Fibroblast of pulmonary artery (primary cell): Measurements from ENCODE around the gene HFE.
"Not testable (repeated sequence)": the region's sequence is repeated elsewhere in the genome, so short reads cannot be mapped to it uniquely, and the experiment has no call there.

Experiments used
- DNase-seq: peaks from one replicate; pipeline ENCODE4 v3.0.0-alpha.2; 2010; ENCODE audit warnings: low read depth
- H3K4me3 ChIP-seq: replicated peaks from 2 replicates; pipeline ENCODE4 v1.5.1; 2011; ENCODE audit warnings: low read depth, mild to moderate bottlenecking, control low read depth, low read length, moderate library complexity
- TF ChIP-seq, protein P1 (sequence below): IDR thresholded peaks from 2 replicates; pipeline ENCODE4 v1.5.1; 2011; ENCODE audit warnings: mild to moderate bottlenecking, control low read depth, low read length, inconsistent platforms; ENCODE audit errors: missing control alignments

Gene HFE

DNA sequence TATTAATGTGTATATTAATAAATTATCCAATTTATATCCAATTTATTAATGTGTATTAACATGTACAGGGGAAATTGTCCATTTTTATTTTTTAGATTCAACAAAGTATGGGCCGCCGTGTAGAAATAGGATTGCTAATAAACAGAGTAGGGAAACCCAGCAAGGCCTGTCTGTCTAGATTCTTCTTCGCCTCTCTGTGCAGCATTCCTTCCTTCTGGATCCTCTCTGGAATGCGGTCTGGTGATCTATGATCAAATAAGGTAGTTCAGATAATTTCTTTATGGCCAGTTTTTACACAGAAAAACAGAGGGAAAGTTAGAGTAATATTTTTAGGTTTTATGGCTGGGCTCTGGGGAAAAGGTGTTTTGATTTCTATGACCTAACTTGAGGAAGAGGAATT, 19.9 kb upstream of the HFE start:
- H3K4me3 ChIP-seq = no peak overlapping the region
- DNase-seq = no peak
- TF ChIP-seq, protein P1, sequence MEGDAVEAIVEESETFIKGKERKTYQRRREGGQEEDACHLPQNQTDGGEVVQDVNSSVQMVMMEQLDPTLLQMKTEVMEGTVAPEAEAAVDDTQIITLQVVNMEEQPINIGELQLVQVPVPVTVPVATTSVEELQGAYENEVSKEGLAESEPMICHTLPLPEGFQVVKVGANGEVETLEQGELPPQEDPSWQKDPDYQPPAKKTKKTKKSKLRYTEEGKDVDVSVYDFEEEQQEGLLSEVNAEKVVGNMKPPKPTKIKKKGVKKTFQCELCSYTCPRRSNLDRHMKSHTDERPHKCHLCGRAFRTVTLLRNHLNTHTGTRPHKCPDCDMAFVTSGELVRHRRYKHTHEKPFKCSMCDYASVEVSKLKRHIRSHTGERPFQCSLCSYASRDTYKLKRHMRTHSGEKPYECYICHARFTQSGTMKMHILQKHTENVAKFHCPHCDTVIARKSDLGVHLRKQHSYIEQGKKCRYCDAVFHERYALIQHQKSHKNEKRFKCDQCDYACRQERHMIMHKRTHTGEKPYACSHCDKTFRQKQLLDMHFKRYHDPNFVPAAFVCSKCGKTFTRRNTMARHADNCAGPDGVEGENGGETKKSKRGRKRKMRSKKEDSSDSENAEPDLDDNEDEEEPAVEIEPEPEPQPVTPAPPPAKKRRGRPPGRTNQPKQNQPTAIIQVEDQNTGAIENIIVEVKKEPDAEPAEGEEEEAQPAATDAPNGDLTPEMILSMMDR = no peak

DNA sequence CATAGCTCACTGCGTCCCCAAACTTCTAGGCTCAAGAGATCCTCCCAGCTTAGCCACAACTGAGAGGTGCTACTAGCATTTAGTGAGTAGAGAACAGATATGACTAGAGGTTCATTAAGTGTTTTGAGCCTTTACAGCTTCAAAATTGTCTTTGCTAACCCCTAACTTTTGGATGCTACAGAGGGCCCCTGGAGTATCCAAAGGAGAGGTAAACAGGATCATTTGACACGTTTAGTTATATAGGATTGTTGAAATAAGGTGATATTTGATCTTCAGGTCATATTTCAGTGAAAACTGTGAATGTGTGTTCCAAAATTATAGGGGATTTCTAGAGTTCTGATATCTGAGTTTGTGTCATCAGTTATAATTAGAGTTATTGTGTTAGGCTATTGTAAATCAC, 19.2 kb upstream of the HFE start:
- TF ChIP-seq, protein P1 = no peak
- no peak for DNase-seq
- H3K4me3 ChIP-seq = no peak overlapping the region

DNA sequence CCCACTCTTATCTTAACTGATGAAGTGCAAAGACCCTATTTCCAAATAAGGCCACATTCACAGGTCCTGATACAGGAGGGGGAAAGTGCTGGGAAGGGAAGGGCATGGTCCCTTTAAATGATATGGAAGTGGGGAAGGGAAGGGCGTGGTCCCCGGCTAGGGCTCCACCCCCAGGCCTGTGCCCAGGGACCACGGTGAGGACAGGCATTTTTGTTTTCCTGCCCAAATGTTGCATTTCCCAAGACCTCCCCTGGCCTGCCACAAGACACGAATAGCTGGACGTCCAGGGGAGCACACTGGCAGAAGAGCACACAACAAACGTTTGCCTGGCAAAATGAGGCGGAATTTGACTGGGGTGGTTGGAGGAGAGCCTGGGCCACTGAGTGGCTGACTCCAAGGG, 16.1 kb upstream of the HFE start:
- DNase-seq = peak; percentile 35
- H3K4me3 ChIP-seq = no peak overlapping the region
- TF ChIP-seq, protein P1 = no peak

DNA sequence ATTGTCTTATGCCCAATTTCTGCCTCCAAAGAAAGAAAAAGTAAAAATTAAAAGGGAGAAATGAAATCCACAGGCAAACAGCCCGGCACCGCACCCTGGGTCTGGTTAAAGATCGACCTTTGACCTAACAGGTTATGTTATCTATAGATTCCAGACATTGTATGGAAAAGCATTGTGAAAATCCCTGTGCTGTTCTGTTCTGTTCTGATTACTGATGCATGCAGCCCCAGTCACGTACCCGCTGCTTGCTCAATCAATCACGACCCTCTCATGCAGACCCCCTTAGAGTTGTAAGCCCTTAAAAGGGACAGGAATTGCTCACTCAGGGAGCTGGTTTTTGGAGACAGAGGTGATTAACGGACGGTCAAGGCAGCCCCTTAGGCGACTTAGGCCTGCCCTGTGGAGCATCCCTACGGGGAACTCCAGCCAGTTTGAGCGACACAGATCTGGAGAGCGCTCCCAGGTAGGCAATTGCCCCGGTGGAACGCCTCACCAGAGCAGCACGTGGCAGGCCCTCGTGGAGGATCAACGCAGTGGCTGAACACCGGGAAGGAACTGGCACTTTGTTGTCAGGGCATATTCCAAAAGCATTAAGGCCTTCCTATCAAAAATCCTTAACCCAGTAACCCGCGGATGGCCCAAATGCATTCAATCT, 12.0 kb upstream of the HFE start:
- no peak overlapping the region for H3K4me3 ChIP-seq
- TF ChIP-seq, protein P1 = no peak

DNA sequence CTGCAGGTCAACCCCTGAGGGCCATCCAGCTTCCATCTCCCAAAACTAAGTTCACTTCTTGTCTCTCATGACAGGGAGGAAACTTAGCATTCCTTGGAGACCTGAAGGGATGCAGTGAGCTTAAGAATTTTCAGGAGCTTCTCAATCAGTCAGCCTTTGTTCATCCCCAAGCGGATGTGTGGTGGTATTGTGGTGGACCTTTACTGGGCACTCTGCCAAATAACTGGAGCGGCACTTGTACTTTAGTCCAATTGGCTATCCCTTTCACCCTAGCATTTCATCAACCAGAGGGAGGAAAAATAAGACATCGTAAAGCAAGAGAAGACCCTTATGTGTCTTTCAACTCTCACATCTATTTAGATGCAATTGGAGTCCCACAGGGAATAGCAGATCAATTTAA, 9.2 kb upstream of the HFE start:
- DNase-seq = peak; percentile 18
- not testable (repeated sequence) for H3K4me3 ChIP-seq

More for the DNA sequence above, 12.0 kb upstream of the HFE start:
- DNase-seq = no peak

DNA sequence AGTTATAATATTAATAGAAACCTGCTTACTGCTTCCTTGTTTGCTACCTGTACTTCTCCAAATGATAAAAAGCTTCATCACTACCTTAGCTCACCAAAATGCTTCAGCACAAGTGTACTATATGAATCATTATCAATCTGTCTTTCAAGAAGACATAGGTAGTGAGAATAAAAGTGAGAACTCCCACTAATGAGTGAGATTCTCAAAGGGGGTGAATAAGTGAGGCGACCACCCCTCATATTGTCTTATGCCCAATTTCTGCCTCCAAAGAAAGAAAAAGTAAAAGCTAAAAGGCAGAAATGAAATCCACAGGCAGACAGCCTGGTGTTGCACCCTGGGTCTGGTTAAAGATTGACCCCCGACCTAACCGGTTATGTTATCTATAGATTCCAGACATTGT, 6.1 kb upstream of the HFE start:
- not testable (repeated sequence) for H3K4me3 ChIP-seq, DNase-seq

DNA sequence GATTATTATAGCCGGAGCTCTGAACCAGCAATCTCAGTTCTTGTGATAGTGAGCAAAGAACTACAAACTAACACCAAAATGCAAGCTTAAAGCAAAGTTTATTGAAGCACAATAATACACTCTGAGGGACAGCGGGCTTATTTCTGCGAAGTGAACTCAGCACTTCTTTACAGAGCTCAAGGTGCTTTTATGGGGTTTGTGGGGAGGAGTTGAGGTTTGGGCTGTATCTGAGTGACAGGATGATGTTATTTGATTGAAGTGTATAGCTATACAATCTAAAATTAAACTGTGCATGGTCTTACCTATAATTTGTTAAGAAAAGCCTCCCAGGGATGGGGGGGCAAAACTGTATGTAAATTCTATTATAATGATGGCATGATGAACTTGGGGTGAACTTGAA, 1.0 kb upstream of the HFE start:
- no peak for DNase-seq
- TF ChIP-seq, protein P1 = no peak
- H3K4me3 ChIP-seq = no peak overlapping the region

DNA sequence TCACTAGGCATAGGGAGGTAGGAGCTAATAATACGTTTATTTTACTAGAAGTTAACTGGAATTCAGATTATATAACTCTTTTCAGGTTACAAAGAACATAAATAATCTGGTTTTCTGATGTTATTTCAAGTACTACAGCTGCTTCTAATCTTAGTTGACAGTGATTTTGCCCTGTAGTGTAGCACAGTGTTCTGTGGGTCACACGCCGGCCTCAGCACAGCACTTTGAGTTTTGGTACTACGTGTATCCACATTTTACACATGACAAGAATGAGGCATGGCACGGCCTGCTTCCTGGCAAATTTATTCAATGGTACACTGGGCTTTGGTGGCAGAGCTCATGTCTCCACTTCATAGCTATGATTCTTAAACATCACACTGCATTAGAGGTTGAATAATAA, 1.1 kb downstream of the HFE start:
- TF ChIP-seq, protein P1 = no peak
- peak; percentile 14 for DNase-seq
- H3K4me3 ChIP-seq = peak overlapping the region; percentile 81
